T1000 (cell line): ENCODE measurements around the gene ULBP2.
A peak's percentile ranks its signal among the peaks of the same experiment; 100 is the strongest.

ENCODE experiments used
- DNase-seq: peaks from one replicate; lab custom pipeline; 2025; ENCODE audit warnings: mixed read lengths; lab: John Stamatoyannopoulos, UW

Gene ULBP2, protein sequence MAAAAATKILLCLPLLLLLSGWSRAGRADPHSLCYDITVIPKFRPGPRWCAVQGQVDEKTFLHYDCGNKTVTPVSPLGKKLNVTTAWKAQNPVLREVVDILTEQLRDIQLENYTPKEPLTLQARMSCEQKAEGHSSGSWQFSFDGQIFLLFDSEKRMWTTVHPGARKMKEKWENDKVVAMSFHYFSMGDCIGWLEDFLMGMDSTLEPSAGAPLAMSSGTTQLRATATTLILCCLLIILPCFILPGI

DNA sequence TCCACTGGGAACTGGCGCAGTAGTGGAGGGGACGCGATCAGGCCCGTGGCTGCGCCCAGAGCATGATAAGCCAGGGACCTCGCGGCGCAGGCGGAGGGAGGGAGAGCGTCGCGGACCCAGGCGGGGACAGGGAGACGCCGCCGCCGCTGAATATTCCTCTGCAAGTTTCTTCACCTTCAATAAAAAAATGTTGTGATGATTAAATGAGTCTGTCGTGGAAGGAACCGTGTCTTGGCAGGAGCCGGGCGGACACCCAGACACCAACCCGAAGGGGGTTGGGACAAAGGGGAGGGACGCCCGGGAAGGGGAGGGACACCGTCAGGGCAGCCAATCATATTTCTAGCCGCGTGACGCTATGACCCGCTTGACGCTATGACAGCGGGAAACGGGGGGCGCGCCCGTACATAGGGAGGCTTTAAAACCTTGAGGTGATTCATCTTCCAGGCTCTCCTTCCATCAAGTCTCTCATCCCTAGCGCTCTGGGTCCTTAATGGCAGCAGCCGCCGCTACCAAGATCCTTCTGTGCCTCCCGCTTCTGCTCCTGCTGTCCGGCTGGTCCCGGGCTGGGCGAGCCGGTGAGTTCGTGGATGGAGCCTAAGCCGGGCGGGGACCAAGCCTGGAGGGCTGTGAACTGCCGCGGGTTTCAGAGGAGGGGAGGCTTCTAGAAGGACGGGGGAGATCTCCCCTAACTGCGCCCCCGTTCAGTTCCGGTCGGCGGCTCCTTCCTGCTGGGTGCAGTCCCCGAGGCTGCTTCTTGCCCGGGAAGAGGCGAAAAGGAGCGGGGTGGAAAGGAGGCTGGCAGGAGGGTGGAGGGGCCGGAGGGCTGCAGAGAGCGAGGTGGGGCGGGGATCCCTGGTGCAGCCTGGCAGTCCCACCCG is at the start of gene ULBP2:
ULBP2 (plus strand) TSS at position 432 of the 878 bp plus-strand sequence; CDS start at position 491, 59 bp downstream.
- DNase-seq: peak; percentile 87

DNA sequence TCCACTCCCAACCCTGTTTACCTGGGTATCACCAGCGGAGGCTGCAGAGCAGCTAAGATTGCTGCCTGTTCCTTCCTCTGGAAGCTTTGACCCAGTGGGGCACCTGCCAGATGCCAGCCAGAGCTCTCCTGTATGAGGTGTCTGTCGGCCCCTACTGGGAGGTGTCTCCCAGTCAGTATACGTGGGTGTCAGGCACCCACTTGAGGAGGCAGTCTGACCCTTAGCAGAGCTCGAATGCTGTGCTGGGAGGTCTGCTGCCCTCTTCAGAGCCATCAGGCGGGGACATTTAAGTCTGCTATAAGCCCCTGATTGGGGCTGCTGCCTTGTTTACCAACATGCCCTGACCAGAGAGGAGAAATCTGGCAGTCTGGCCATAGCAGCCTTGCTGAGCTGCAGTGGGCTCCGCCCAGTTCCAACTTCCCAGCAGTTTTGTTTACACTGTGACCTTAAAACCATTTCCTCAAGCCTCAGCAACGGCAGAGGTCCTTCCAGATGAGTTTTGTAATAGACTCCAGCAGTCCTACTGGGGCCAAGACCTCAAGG is 46.7 kb upstream of the ULBP2 start:
- no peak for DNase-seq

- DNase-seq: peak; percentile 13
These were observed 46.0 kb upstream of the ULBP2 start for GRCh38 chr6:149895833-149896271.

- no peak for DNase-seq
These were observed 45.3 kb upstream of the ULBP2 start for GRCh38 chr6:149896491-149896890.

DNA sequence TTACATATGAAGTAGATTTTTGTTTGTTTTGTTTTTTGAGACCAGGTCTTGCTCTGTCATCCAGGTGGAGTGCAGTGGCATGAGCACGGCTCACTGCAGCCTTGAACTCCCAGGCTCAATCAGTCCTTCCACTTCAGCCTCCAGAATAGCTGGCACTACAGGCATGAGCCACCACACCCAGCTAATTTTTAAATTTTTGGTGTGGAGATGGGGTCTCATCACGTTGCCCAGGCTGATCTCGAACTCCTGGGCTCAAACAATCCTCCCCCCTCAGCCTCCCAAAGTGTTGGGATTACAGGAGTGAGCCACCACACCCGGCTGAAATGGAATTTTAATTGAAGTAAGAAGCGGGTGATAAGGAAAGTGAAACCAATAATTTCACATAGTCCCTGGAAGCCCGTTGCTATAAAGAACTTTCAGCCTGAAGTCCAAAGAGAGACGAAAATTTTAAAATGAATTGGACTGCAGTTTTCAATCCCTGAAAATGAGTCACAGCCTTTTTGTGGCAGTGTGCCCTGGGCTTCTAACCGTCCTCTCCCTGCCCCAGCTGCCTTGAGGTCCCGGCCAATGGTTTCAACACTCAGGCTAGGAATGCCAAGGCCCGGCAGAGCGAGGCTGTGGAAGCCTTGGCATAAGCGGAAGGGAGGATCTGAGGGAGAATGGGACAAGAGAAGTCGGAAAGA is 44.7 kb upstream of the ULBP2 start:
- DNase-seq: peak; percentile 54

DNA sequence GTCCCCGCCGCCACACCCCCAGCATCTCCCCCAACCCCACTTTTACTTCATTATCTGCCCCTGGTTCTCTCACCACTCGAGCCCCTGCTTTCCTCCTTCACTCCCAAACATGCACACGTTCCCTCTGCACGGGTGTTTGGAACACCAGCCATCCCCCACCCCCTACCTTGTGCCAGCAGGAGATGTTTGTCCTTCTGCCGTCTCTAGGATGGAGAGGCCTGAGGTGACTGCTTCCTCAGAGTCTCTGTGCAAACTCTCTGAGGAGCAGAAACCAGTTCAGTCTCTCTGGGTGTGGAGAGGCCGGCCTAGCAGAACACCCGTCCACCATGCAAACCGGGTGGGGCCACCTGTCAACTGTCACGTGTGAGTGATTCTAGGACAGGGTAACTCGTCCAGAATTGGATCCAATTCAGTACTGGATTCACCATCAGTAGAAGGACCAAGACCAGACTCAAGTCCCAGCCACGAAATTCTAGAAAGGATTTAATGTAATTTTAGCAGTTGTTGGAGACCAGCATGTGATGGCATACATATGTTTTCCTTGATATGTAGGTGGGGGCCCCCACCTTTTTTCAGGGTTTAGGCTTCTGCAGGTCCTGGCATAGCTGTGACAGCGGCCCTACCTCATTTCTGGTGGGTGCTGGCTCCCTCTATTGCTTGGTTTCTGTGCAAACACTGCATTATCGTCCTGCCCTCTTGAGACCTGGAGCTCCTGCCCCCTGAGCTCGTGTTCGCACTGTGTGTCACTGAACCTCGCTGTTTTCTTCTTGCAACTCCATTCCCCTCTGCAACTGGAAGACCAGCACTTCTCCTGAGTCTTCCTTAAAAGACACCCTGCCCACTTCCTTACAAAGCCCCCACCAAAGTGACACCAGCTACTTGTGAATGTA is 43.7 kb upstream of the ULBP2 start, which contains the start of gene RAET1E:
RAET1E (minus strand) TSS at position 259 of the 890 bp plus-strand sequence. CDS start 7,212 bp downstream, outside the sequence.
- DNase-seq: no peak

DNA sequence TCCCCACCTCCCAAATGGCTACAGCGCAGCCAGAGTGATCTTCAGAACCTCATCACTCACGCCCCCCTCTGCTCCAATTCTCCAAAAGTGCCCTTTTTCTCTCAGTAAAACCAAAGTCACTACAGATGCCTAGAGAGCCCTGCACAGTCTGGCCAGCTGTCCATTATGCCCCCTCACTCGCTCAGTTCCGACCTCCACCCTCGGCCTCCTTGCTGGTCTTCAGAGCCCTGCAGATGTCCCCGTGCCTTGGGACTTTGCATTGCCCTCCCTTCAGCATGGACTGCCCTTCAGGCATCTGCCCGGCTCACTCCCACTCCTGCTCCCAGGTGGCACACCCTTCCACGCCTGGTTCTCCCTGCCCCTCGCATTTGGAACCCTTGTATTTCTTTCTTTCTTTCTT is 42.8 kb upstream of the ULBP2 start:
- DNase-seq: no peak

DNA sequence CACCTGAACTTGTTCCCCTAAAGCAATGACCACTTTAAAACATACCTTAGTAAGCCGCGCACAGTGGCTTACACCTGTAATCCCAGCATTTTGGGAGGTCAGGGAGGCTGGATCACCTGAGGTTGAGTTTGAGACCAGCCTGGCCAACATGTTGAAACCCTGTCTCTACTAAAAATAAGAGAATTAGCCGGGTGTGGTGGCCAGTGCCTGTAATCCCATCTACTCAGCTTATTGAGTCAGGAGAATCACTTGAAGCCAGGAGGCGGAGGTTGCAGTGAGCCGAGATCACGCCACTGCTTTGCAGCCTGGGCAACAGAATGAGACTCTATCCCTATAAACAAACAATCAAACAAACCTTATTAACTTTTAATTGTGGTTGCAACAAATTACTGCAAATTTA is 42.3 kb upstream of the ULBP2 start:
- no peak for DNase-seq

GRCh38 chr6:149899926-149900619 is 41.7 kb upstream of the ULBP2 start:
- no peak for DNase-seq

GRCh38 chr6:149900620-149901443 is 41.0 kb upstream of the ULBP2 start:
- no peak for DNase-seq

DNA sequence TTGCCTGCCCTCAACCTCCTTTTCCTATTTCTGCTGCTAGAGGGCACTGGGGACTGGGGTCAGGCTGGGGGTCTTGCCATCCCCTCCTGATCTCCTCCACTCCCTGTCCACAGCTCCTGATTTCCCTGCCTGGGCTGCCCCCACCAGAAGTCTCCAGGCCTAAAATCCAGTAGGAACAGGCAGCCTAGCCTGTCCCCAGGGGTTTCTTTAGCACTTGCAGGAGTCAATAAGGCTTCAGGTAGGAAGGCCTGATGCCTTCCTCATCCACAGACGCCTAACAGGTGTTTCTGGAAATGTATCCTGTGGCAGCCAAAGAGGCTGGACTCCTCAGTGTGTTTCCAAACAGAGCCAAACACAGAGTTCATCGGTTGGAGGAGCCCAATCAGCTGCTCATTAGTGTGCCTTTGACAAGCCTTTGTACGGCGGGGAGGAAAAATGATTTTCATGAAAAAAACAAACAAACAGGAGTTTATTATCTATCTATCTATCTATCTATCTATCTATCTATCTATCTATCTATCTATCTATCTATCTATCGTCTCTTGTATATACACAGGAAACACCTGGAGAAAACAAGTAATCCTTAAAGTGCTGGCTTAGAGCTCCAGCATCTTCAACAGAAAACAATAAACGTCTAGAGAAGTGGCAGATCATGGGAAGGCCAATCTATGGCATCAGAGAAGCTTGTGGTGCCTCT is 40.2 kb upstream of the ULBP2 start:
- no peak for DNase-seq

DNA sequence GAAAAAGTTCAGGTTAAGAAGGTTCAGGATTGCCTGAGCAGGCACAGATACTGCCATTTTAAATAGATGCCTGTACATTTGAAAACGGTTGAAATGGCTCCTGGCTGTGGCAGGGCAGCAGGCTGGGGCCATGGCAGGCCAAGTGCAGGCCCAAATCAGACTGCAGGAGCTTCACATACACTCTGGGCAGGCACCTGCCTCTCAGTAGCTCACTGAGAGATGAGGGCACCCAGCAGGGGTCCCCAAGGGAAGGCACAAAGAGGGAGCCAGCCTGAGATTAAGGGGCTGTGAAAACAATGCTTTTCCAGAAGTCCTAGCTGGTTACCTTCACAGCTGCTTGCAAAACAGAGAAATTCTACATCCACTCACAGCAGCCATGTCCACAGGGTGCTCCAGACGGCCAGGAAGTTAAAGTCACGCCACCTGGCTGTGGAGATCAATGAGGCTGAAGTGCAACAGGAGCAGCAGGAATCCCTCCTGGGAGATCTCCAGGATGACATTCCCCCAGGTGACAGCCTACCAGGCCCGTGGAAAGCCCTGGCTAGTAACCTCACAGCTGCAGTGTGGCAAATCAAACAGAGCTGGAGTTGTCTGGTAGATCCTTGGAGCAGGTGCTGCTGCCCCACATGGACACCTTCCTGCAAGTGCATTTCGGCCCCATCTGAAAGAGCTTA is 37.7 kb upstream of the ULBP2 start:
- DNase-seq: no peak

GRCh38 chr6:149904661-149905370 is 37.0 kb upstream of the ULBP2 start:
- DNase-seq: no peak

DNA sequence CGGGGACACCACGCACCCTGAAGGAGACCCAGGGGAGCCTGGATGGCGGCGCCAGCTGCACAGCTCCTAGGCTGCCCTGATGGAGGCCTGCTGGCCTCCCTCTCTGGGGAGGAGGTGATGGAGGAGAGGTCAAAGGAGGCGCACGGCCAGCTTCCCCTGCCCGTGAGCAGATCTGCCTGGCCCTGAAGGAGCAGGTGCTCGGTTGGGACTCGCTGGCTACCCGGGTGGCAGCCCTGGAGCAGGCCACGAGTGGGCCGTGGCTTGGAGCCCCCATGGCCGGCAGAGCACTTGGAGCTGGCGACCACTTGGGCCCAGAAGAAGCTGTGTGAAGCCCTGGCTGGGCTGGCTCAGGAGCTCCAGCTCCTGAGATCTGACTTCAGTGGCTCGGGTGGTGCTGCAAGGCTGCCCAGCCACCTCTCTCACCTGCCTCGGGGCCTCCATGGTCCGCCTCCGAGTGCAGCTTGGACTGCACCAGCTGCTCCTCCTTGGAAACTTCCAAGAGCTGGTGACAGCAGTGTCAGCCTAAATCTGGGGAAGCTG is 36.4 kb upstream of the ULBP2 start:
- no peak for DNase-seq

GRCh38 chr6:149905911-149906371 is 35.9 kb upstream of the ULBP2 start:
- no peak for DNase-seq

DNA sequence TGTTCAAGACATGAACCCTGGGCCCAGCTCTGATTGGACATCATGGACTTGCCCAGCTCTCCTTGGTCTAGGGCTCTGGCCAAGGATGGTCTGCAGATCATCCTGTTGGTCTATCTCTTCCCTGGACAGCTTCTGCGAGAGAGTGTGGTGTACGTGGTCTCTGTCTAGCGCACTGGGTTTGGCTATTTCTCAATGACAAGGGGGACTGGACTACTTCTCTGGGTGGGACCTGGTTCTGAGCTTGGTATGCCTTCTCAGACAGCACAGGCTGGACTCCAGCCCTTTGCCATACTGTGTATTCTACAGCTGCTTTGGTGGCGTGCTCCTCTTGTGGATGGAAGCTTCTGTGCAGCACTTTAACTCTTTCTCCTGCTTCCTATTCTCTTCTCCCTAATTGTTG is 35.4 kb upstream of the ULBP2 start:
- no peak for DNase-seq

DNA sequence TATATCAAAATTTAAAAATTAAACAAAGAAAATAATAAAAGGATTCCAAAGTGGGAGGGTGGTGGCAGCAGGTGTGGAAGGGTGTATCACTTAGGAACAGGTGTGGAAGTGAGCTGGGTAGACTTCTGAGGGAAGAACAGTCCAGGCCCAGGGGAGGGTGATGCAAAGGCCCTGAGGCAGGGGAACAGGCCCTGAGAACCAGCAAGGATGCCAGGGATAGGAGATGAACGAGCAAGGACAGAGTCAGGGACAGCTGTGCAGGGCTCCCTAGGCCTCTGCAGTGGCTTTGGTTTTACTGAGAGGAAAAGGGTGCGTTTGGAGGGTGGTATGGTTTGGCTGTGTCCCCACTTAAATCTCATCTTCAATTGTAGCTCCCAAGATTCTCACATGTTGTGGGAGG is 34.5 kb upstream of the ULBP2 start:
- DNase-seq: no peak
